C4-2B (cell line): ENCODE measurements around the gene CLCF1.

Experiments
- CTCF ChIP-seq: fragments of 450-650 bp; conservative IDR thresholded peaks from 2 replicates; pipeline ENCODE4 v1.5.1; 2017; ENCODE audit warnings: mild to moderate bottlenecking
- ZFX ChIP-seq: fragments of 450-650 bp; IDR thresholded peaks from 2 replicates; pipeline ENCODE4 v1.6.1; 2017

GRCh38 chr11:67369801-67370284 is 3.6 kb downstream of the CLCF1 start:
- TF ChIP-seq CTCF (no peak), ZFX (no peak)
